ENCODE measurements around the gene GDI1.

Gene GDI1

DNA sequence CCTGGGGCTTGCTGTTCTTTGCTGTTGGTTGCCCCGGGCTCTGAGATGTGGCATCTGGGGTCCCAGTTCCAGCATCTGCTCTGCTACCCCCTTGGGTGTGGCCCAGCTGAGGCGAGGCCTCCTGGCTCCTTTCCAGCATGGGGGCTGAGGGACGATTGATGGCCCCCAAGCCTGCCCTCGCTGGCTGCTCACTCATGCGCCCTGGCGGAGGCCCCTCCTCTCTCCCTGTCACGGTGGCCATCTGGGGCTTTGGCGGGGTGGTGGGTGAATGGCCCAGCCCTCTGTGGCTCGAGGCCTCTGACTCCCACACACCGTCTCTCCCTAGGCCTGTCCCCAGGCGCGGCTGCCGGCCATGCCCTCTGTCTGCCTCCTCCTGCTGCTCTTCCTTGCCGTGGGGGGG is 22.9 kb downstream of the GDI1 start:
- no peak for FAIRE-seq
- no peak for DNase-seq (ENCODE audit: low spot score)

DNA sequence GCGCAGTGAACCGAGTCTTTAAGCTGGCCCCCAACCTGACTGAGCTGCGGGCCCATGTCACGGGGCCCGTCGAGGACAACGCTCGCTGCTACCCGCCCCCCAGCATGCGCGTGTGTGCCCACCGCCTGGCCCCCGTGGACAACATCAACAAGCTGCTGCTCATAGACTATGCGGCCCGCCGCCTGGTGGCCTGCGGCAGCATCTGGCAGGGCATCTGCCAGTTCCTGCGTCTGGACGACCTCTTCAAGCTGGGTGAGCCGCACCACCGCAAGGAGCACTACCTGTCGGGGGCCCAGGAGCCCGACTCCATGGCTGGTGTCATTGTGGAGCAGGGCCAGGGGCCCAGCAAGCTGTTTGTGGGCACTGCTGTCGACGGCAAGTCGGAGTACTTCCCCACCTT is 23.4 kb downstream of the GDI1 start:
- DNase-seq (ENCODE audit: low spot score) (no peak), FAIRE-seq (no peak)

- FAIRE-seq: no peak
- DNase-seq (ENCODE audit: low spot score): no peak
Measured at GRCh38 chrX:154462396-154462795, 25.4 kb downstream of the GDI1 start.

GRCh38 chrX:154463611-154464220 is 26.8 kb downstream of the GDI1 start:
- no peak for FAIRE-seq
- DNase-seq (ENCODE audit: low spot score): no peak

GRCh38 chrX:154464806-154465365 is 27.9 kb downstream of the GDI1 start:
- DNase-seq (ENCODE audit: low spot score) (no peak), FAIRE-seq (no peak)

DNA sequence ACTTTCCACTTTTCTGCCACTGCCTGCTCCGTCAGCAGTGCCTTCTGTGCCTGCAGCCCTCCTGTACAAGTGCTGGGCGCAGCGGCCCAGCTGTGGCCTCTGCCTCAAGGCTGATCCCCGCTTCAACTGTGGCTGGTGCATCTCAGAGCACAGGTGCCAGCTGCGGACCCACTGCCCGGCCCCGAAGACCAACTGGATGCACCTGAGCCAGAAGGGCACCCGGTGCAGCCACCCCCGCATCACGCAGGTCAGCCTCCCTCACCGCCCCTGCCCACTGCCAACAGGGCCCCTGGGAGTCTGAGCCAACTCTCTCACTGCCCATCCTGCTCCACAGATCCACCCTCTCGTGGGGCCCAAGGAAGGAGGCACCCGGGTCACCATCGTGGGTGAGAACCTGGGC is 28.6 kb downstream of the GDI1 start:
- FAIRE-seq (no peak), DNase-seq (ENCODE audit: low spot score) (no peak)

GRCh38 chrX:154466036-154466435 is 29.1 kb downstream of the GDI1 start:
- DNase-seq (ENCODE audit: low spot score): no peak
- no peak for FAIRE-seq

DNA sequence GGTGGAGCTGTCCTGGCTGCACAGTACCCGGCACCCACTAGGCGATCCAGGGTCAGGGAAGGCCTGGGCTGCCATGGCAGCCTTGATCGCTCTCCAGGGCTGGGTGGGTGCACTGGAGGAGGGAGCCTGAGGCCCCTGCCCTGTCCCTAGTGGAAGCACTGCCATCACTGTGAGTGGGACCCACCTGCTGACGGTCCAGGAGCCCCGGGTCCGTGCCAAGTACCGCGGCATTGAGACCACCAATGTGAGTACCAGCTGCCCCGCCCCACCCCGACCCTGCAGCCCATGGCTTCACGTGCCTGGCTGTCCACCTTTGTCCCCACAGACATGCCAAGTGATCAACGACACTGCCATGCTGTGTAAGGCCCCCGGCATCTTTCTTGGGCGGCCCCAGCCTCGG is 30.0 kb downstream of the GDI1 start:
- FAIRE-seq: no peak
- no peak for DNase-seq (ENCODE audit: low spot score)

DNA sequence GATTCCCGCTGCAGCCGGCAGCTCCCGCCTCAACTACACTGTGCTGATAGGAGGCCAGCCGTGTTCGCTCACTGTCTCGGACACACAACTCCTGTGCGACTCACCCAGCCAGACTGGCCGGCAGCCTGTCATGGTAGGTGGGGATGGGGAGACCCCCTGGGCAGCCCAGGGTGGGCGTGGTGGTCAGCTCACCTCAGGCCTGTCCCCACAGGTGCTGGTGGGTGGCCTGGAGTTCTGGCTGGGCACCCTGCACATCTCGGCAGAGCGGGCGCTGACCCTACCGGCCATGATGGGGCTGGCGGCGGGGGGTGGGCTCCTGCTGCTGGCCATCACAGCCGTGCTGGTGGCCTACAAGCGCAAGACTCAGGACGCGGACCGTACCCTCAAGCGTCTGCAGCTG is 30.6 kb downstream of the GDI1 start:
- FAIRE-seq (no peak), DNase-seq (ENCODE audit: low spot score) (no peak)

GRCh38 chrX:154468217-154468616 is 31.3 kb downstream of the GDI1 start:
- no peak for DNase-seq (ENCODE audit: low spot score)
- no peak for FAIRE-seq

DNA sequence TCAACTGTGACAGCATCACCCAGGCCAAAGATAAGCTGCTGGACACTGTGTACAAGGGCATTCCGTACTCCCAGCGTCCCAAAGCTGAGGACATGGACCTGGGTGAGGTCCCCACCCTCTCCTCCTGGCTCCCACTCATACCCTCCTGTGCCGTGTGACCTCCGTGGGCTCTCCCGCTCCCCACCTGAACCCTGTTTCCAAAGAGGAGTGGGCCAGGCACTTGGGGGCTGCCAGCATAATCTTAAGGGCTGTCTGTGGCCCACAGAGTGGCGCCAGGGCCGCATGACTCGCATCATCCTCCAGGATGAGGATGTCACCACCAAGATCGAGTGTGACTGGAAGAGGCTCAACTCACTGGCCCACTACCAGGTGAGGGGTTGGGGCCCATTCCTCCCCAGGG is 32.2 kb downstream of the GDI1 start:
- no peak for FAIRE-seq
- no peak for DNase-seq (ENCODE audit: low spot score)

GRCh38 chrX:154469880-154470279 is 32.9 kb downstream of the GDI1 start:
- FAIRE-seq: no peak
- no peak for DNase-seq (ENCODE audit: low spot score)

GRCh38 chrX:154470434-154470833 is 33.5 kb downstream of the GDI1 start:
- FAIRE-seq (no peak), DNase-seq (ENCODE audit: low spot score) (no peak)

DNA sequence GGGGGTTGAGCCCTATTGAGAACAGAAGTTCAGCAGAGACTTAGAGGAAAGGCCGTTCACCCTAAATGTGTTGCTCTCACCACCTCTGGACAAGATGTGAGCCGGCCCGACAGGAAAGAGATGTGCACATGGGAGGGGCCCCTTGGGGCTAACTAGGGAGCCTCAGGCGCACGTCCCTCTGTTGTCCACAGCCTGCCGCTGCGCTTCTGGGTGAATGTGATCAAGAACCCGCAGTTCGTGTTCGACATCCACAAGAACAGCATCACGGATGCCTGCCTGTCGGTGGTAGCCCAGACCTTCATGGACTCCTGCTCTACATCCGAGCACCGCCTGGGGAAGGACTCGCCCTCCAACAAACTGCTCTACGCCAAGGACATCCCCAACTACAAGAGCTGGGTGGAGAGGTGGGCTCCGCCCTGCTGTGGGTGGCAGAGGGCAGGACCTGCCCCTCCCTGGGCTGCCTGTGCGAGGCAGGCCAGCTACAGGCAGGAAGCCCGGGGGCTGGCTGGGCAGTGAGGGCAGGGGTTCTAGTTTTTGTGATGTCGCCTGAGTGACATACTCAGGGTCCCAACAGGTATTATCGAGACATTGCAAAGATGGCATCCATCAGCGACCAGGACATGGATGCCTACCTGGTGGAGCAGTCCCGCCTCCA is 34.1 kb downstream of the GDI1 start:
- no peak for DNase-seq (ENCODE audit: low spot score)
- no peak for FAIRE-seq

GRCh38 chrX:154471839-154472684 is 35.1 kb downstream of the GDI1 start:
- no peak for FAIRE-seq
- DNase-seq (ENCODE audit: low spot score): no peak

DNA sequence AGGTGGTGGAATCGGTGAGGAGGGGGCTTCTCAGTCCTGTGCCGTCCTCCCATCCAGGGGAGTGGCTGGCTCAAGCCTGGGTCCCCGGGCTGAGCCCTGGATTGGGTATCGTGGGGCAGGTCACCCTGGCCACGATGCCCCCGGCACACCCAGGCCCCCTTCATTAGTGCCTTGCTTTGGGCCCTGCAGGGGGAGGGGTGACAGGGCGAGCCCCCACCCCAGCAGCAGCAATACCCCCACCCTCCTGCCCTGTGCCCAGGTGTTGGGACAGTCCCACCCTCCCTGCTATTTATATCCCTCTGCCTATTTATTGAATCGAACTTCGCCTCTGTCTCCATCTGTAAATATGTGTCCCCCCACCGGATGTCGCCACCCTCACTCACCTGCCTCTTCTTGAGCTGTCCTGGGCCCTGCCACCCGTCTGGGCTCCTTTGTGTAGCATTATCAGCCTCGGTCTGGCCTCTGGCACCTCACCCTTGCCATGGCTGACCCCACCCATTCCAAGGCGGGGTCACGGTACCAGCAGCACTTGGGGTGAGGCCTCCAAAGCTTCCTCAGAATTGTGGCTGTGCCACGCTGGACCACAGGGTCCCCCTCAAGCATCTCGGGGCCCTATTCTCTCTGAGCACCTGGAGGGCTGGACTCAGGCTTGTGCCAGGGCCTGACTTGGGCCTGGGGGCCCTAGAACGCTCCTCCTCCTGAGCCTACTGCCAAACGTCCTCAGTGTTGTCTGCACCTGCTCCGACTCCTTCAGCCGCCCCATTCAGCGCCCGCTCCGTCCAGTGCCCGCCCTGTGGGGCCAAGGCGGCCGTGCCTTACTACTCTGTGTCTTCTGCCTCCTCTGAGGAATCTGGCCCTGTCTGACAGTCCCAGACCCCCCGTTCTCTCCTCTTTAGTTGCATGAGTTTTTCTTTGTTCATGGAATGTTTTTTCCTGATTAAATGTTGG is 36.0 kb downstream of the GDI1 start:
- FAIRE-seq (no peak), DNase-seq (ENCODE audit: low spot score) (no peak)

DNA sequence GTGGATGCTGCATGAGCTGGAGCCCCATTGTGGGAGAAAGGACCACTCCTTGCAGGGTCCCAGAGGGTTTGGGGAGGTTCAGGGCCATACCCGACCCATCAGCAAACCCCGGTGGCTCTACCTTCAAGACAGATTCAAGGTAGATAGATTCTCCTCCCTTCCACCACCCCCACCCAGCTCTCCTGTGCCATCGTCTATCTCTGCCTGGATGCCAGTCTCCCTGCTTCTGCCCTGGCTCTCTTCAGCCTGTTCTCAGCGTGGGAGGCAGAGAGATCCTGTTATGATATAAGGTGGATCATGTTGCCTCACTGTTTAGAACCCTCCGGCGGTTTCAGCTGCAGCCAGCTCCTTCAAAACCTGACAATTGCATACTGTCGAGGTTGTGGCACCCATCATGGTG is 36.7 kb downstream of the GDI1 start:
- no peak for DNase-seq (ENCODE audit: low spot score)
- FAIRE-seq: no peak

- FAIRE-seq (no peak), DNase-seq (ENCODE audit: low spot score) (no peak)
Measured at GRCh38 chrX:154476821-154477220, 39.9 kb downstream of the GDI1 start.

DNA sequence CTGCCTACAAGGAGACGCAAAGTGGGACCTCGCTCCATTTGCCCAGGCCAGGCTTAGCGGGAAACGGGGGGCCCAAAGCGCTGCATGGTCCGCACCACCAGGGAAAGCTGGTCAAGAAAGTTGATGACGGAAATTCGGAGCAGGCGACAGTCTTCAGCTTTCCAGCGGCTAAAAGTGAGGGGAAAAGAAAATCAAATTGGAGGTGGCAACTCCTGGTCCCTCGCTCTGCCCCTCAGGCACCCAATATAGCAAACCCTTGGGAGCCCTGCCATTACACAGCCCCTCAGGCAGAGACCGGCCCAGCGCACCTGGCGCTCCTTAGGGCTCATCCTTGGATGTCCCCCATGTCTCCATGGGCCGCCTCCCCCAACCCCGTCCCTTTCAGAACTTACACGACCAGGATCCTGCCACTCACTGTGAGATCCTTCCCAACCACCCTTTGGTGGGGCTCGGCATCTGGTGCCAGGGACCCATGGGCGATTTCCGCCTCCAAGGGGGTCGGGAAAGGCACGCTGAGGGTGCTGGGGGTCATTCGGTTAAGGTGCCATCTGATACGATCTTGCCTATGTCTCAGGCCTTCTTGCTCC is 41.0 kb downstream of the GDI1 start:
- no peak for DNase-seq (ENCODE audit: low spot score)
- no peak for FAIRE-seq

DNA sequence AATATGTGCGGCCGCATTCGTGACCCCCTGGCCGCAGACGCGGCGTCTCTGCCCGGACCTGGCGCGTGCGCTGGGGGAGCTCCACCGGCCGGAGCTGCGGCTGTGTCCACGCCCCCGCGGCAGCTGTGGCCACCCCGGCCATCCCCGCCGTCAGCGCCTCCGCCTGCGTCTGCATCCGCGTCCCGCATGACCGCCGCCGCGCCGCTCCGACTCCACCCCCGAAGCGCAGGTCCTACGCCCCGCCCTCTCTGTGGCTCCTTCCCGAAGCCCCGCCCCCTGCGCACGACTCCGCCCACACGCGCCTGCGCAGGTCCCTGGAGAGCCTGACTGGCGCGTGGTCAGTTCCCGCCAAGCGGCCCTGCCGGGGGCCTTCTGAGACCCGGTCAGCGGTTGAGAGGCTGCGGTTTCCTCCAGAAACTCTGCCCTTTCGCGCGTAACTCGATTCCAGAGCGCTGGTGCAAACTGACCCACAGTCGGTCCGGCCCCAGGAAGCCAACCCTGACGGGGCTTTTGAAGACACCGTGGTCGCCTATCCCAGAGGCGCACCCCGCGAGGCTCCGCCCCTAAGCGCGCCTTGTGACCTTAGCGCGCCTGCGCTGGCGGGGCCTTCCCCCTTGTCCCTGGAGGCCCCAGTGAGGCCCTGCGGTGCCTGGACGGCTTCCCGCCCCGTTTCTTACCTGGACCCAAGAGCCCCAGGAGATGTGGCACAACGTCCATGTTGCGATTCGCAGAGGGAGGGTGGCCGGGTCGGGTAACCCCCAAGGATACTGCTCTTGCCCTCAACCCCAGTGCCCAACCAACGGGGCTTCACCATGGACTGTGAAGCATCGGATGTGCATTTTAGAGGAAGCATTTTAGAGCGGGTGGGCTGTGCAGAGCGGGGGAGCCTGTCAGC is 42.0 kb downstream of the GDI1 start, which contains the start of gene LAGE3:
LAGE3 (minus strand) TSS at position 554 of the 895 bp plus-strand sequence; CDS start at position 188, 366 bp downstream.
- FAIRE-seq (no peak), DNase-seq (ENCODE audit: low spot score) (peak; percentile 94)

Data from urothelium cell line (cell line).